CD4-positive, alpha-beta T cell treated with Interleukin-10 for 1 hour (primary cell): ENCODE results near the gene ACOT2.
"Not testable (repeated sequence)": the region's sequence is repeated elsewhere in the genome, so short reads cannot be mapped to it uniquely, and the experiment has no call there.

ENCODE experiments used
- DNase-seq: peaks from one replicate; pipeline ENCODE4 v3.0.0-alpha.2; 2020

Gene ACOT2, protein sequence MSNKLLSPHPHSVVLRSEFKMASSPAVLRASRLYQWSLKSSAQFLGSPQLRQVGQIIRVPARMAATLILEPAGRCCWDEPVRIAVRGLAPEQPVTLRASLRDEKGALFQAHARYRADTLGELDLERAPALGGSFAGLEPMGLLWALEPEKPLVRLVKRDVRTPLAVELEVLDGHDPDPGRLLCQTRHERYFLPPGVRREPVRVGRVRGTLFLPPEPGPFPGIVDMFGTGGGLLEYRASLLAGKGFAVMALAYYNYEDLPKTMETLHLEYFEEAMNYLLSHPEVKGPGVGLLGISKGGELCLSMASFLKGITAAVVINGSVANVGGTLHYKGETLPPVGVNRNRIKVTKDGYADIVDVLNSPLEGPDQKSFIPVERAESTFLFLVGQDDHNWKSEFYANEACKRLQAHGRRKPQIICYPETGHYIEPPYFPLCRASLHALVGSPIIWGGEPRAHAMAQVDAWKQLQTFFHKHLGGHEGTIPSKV

DNA sequence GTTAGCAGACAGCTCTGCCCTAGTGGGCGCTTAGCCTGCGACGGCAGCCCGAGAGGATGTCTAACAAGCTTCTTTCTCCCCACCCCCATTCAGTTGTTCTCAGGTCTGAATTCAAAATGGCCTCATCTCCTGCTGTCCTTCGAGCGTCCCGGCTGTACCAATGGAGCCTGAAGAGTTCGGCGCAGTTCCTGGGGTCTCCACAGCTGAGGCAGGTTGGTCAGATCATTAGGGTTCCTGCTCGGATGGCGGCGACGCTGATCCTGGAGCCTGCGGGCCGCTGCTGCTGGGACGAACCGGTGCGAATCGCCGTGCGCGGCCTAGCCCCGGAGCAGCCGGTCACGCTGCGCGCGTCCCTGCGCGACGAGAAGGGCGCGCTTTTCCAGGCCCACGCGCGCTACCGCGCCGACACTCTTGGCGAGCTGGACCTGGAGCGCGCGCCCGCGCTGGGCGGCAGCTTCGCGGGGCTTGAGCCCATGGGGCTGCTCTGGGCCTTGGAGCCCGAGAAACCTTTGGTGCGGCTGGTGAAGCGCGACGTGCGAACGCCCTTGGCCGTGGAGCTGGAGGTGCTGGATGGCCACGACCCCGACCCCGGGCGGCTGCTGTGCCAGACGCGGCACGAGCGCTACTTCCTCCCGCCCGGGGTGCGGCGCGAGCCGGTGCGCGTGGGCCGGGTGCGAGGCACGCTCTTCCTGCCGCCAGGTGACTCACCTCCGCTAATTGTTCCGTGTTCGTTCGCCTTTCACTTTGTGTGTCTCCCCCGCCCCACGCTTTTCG lies at the start of gene ACOT2:
TSS of gene ACOT2 (plus strand) at position 29 of the 774 bp plus-strand sequence. CDS start at position 57, 28 bp downstream.
- peak; percentile 81 for DNase-seq

DNA sequence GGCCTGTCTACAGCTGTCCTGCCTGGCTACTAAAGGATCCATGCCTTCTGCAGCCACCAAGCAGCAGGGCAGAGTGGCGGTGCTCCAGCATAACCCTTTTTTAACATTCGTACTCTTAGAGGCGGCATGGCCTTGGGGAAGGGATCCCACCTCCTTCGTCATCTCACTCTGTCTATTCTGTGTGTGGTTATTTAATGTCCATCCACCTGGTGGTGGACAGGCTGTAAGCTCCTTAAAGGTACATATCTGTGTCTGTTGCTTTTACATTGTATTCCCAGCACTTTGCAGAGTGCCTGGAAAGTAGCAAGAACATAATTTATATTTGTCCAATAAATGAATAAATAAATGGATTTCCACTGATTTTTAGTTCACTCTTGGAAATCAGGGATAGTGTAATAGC lies 47.8 kb upstream of the ACOT2 start:
- no peak for DNase-seq

DNA sequence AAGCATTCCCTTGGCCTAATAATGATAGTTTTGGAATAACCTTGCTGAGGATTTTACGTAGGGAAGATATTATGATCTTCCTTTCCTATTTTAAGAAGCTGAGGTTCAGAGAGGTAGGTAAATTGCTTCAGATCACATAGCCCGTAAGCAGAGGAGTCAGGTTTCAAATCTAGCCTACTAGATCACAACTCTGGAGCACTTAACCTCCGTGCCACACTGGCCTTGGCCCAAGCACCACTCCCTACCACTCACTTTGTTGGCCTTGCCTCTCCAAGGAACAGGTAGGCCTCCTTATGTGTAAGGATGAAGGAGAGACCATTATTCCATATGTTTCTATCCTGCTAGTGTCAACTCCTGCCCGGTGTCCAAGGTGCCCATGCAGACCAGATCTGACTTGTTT lies 44.5 kb upstream of the ACOT2 start:
- no peak for DNase-seq

DNA sequence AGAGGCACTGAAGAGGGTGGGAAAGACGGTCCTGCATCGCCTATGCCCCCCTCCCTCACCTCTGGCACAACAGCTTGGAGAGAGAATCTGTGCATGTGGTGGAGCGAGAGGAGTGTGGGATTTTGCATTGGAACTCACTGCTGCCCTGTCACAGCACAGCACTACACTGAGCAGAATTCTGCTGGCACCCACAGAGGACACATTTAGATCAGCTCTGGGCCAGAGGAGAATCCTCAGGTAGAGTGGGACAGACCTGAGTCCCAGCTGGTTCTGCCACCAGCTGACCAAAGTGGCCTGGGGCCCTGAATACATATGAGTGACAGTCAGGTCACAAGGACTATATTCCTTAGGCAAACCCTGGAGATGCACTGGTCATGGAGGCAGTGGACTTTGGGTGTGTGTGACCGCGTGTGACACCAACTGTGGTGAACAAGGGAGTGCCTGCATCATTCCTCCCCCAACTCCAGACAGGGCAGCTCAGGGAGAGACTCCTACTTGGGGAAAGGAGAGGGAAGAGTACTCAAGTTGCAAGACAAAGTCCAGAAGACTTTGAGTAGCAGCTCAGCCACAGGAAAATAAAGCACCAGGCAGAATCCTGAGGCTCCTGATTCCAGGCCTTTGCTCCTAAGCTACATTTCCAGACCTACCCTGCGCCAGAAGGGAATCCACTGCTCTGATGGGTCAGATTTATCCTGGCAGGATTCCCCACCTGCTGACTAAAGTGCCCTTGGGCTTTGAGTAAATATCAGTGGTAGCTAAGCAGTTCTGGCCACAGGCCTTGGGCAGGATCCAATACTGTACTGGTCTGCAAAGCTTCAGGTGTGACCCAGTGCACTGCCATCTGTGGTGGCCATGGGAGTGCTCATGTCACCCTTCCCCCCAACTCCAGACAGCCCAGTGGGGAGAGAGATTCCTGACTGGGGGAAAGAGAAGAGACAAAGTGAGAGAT lies 42.7 kb upstream of the ACOT2 start:
- no peak for DNase-seq

DNA sequence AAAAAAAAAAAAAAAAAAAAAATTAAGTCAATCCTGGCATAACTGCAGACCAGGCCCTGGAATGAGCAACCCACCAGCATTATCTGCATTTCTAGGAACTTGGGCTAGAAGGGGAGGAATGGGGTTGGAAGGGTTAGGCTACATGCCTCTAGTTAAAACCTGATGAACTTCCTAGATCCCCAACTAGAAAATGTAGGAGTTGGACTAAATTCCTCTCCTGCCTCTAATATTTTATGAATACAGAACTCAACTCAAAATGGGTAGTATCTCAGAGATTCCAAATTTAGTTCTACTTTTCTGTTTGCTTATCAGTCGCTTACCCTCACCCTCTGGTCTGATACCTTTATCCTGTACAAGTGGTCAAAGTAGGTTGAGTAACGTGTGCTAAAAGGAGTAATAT lies 39.7 kb upstream of the ACOT2 start:
- not testable (repeated sequence) for DNase-seq

DNA sequence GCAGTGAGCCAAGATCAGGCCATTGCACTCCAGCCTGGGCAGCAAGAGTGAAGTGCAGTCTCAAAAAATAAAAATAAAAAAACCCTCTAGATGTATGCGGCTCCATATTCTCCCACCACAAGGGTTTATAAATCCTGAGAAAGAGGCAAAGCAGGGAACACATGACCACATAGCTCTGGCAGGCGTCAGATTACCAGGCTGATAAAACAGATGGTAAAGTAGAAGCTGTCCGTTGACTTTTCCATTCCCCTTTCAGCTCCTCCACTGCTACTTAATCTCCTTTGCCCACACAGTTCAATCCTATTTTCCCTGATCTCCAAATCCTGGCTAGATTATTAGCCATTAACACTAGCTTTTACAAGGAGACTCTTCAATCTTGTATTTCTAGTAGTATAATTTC lies 37.0 kb upstream of the ACOT2 start:
- DNase-seq: not testable (repeated sequence)

DNA sequence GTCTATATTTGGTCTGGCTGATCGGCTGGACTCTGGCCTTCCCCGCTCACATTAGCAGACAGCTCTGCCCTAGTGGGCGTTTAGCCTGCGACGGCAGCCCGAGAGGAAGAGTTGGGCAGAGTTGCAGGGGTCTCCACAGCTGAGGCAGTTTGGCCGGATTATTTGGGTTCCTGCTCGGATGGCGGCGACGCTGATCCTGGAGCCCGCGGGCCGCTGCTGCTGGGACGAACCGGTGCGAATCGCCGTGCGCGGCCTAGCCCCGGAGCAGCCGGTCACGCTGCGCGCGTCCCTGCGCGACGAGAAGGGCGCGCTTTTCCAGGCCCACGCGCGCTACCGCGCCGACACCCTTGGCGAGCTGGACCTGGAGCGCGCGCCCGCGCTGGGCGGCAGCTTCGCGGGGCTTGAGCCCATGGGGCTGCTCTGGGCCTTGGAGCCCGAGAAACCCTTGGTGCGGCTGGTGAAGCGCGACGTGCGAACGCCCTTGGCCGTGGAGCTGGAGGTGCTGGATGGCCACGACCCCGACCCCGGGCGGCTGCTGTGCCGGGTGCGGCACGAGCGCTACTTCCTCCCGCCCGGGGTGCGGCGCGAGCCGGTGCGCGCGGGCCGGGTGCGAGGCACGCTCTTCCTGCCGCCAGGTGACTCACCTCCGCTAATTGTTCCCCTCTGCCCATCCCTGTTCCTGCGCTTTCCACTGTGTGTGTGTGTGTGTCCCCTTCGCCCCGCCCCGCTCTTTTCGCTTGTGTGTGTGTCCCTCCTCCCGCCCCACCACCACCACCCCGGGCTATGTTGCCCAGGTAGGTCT lies 31.6 kb upstream of the ACOT2 start:
- peak; percentile 0 for DNase-seq

DNA sequence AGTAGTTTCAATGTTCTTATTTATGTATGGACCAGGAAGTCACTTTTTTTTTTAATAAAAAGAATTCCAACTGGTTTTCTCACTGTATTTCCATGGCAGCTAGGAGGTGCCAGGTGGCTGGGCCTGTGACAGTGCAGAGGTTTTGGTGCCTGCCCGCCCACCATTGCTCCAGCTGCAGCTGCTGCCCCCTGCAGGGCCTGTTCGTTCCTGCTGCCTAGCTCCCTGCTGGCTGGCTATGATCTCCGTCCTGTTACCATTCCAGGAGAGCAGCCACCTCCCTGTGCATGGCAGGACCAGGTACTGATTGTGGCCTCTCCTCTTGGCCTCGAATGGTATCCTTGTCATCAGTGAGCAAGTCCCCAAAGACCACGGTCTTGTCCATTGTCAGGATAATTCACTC lies 30.0 kb upstream of the ACOT2 start:
- peak; percentile 64 for DNase-seq

DNA sequence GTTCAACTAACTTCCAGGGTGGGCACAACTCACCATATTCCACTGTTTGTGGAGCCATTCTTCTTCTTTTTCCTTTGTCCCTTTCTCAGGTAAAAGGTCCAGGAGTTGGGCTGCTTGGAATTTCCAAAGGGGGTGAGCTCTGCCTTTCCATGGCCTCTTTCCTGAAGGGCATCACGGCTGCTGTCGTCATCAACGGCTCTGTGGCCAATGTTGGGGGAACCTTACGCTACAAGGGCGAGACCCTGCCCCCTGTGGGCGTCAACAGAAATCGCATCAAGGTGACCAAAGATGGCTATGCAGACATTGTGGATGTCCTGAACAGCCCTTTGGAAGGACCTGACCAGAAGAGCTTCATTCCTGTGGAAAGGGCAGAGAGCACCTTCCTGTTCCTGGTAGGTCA lies 26.1 kb upstream of the ACOT2 start:
- DNase-seq: not testable (repeated sequence)

DNA sequence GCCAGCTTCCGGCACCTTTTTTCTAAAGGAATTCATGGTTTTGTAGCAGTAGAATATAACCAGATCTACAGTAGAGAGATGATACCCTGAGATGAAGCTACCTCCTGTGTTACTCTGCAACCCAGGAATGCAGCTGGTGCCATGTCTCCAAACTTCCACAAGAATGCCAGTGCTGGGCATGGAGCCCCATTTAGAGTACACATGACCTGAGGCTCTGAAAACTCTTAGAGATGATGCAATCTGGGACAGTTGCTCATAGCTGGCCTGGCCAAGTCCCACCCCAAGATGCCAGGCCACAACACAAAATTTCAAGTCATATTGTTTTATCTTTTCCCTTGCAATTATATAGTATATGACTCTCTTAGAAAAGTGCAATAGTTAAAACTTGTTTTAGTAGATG lies 23.7 kb upstream of the ACOT2 start:
- DNase-seq: not testable (repeated sequence)

DNA sequence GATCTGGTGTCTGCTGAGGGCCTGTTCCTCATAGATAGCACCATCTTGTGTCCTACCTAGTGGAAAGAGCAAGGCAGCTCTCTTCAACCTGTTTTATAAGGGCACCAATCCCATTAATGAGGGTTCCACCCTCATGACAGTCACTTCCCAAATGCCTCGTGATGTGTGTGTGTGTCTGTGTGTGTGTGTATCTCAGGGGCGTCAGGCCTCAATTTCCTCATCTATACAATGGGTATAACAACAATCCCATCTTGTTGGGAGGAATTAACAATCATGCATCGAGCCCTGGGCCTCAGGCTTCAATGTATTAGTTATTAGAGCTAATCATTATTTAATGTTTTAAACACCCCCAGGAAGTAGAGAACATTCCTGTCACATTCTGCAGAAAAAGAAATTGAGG lies 19.9 kb upstream of the ACOT2 start:
- DNase-seq: not testable (repeated sequence)

DNA sequence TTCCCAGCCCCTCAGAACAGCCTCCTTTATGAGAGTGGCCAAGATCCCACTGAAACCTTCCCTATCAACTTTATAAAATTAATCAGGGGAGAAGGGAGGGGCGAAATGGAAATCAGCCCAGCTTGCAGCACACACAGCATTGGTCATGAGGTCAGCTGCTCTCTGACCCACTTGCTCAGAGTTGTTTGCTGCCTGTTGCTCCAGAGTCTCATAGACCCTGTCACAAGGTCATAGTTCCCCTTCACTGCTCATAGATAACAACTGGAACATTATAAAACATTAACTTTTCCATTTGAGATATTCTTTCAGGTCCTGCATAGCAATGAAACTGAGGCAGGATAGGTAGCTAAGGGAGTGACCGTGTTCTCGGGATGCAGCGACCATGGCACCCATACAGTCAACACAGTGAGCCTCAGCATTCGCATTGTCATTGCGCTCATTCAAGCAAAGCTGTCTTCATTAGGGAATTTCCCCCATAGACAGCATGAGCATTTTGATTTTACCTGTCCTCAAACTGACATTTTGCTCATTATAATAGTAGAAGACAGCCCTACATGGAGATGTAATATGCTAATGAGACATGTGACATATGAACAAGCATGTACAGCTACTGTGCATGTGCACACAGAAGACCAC lies 19.0 kb upstream of the ACOT2 start:
- DNase-seq: not testable (repeated sequence)

DNA sequence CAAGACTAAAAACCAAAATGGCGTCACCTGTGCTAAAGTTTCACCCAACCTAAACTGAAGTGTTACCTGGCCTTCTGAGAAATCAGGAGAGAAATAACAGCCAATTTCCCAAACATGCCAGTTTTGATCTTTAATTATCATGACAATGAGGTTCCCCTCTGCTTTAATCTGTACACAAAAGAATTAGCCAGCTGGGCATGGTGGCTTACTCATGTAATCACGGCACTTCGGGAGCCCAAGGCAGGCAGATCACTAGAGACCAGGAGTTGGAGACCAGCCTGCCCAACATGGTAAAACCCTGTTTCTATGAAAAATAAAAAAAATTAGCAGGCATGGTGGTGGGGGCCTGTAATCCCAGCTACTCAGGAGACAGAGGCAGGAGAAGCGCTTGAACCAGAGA lies 15.2 kb upstream of the ACOT2 start:
- no peak for DNase-seq

DNA sequence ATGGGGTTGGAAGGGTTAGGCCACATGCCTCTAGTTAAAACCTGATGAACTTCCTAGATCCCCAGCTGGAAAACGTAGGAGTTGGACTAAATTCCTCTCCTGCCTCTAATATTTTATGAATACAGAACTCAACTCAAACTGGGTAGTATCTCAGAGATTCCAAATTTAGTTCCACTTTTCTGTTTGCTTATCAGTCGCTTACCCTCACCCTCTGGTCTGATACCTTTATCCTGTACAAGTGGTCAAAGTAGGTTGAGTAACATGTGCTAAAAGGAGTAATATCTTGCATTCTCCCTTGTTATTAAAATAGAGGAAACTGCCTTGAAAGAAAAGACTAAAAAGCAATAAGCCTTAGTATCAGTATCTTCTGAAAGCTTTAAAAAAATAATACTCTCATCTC lies 11.8 kb upstream of the ACOT2 start:
- not testable (repeated sequence) for DNase-seq

DNA sequence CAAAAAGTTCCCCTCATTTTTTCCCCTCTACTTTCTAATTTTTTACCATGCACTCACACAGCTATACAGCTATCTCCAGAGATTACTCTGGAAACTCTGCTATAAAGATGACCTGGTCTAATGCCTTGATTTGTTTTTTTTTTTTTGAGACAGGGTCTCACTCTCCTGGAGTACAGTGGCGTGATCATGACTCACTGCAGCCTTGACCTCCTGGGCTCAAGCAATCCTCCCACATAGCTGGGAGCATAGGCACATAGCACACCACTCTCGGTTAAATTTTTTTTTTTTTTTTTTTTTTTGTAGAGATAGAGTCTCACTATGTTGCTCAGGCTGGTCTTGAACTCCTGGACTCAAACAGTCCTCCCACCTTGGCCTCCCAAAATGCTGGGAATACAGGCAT lies 10.8 kb upstream of the ACOT2 start:
- not testable (repeated sequence) for DNase-seq

DNA sequence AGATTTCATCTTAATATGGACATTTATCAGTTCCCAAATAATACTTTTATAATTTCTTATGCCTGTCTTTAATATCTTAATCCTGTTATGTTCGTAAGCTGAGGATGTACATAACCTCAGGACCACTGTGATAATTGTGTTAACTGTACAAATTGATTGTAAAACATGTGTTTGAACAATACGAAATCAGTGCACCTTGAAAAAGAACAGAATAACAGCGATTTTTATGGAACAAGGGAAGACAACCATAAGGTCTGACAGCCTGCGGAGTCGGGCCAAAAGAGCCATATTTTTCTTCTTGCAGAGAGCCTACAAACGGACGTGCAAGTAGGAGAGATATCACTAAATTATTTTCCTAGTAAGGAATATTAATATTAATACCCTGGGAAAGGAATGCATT lies 6.8 kb upstream of the ACOT2 start:
- DNase-seq: not testable (repeated sequence)

DNA sequence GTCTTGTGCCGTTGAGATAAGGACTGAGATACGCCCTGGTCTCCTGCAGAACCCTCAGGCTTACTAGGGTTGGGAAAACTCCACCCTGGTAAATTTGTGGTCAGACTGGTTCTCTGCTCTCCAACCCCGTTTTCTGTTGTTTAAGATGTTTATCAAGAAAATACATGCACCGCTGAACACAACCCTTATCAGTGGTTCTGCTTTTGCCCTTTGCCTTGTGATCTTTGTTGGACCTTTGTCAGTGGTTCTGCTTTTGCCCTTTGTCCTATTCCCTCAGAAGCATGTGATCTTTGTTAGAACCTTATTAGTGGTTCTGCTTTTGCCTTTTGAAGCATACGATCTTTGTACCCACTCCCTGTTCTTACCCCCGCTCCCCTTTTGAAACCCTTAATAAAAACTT lies 6.3 kb upstream of the ACOT2 start:
- not testable (repeated sequence) for DNase-seq

DNA sequence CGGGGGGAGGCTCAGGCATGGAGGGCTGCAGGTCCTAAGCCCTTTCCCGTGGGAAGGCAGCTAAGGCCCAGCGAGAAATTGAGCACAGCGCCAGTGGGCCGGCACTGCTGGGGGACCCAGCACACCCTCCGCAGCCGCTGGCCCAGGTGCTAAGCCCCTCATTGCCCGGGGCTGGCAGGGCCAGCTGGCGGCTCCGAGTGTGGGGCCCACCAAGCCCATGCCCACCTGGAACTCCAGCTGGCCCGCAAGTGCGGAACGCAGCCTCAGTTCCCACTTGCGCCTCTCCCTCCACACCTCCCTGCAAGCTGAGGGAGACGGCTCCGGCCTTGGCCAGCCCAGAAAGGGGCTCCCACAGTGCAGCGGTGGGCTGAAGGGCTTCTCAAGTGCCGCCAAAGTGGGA lies 2.6 kb upstream of the ACOT2 start:
- DNase-seq: not testable (repeated sequence)

DNA sequence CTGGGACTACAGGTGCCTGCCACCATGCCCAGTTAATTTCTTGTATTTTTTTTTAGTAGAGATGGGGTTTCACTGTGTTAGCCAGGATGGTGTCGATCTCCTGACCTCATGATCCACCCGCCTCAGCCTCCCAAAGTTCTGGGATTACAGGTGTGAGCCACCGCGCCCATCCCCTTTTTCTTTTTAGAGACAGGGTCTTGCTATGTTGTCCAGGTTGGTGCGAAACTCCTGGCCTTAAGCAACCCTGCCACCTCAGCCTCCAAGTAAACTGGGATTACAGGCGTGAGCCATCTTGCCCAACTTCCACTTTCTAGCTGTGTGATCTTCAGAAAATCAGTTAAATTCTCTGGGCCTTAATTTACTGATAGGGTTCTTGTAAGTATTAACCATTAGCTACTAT lies 2.1 kb upstream of the ACOT2 start:
- DNase-seq: not testable (repeated sequence)

DNA sequence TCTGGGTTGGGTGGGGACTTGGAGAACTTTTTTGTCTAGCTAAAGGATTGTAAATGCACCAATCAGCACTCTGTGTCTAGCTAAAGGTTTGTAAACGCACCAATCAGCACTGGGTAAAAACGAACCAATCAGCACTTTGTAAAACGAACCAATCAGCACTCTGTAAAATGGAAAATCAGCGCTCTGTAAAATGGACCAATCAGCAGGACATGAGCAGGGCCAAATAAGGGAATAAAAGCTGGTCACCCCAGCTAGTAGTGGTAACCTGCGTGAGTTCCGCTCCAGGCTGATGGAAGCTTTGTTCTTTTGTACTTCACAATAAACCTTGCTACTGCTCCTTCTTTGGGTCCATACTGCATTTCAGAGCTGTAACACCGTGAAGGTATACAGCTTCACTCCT lies 1.7 kb upstream of the ACOT2 start:
- peak; percentile 0 for DNase-seq
